ENCODE measurements around the gene LRIG1. TPM values are rescaled to one million over a fixed set of nuclear protein-coding genes. Genes with fewer than 3 reads are reported as not detected.

LRIG1 gene
- total RNA-seq, 5 donors from 2014 or later (not counting 1 experiment from before 2014, with no cell fraction given), result 33.5 to 49.8 (median 41.1) TPM

DNA sequence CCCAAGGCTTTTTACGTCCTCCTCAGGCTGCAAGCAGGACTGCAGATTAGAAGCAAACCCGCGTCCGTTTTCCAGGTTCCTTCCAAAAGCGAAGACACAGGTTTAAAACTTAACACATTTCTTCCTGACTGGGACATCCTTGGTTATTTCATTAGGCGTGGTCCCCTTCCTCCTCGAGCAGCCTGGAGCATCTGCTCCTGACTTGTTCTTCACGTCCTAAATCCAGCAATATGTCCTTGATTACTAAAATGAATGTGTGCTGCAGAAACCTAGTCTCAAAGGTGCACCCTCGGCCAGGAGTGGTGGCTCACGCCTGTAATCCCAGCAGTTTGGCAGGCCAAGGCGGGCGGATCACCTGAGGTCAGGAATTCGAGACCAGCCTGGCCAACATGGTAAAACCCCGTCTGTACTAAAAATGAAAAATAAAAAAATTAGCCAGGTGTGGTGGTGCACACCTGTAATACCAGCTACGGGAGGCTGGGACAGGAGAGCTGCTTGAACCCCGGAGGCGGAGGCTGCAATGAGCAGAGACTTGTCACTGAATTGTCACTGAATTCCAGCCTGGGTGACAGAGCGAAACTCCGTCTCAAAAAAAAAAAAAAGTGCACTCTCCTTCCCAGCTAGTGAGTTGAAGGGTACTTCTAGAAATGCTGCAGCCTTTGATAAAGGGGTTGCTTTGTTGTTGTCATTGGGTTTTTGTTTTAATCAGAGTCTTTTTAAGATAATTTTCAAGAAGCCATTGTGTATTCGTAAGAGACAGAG, 842 bp upstream of the LRIG1 start:
- peaks cover 27 to 32% of the 10 kb centered on the region in 2 experiments for H3K4me1 ChIP-seq (ENCODE audit: control insufficient read depth in 1 of 2, extremely low read depth in 1 of 2, insufficient read depth in 2 of 2, low read length in 2 of 2)
- no peak overlapping the region for H3K27ac ChIP-seq (ENCODE audit: low read length)
- Mint-ChIP-seq H3K9me3 (no peaks in the 10 kb centered on the region), H3K4me3 (peak overlapping the region; percentile 82 to 98 (median 85)), H3K36me3 (no peaks in the 10 kb centered on the region), H3K4me1 (peaks cover 56 to 62% (median 62%) of the 10 kb centered on the region in 3 donors), H3K27ac (peak overlapping the region; percentile 36 to 59), H3K27me3 (peaks cover 0 to 7% of the 10 kb centered on the region in 2 donors)
- H3K36me3 ChIP-seq (ENCODE audit: control insufficient read depth in 2 of 2, extremely low read depth in 1 of 2, insufficient read depth in 1 of 2, low read length in 1 of 2), result no peaks in the 10 kb centered on the region
- no peaks in the 10 kb centered on the region for H3K9me3 ChIP-seq
- no peak for ATAC-seq (replicated peaks in 1 of 4)
- no peaks in the 10 kb centered on the region for H3K27me3 ChIP-seq (replicated peaks in 1 of 2; ENCODE audit: control insufficient read depth in 2 of 2, extremely low read depth in 1 of 2, insufficient read depth in 2 of 2, low read length in 1 of 2)
- WGBS (ENCODE audit: insufficient coverage), result 30% methylated on average over 7 of the region's 20 CpGs
- H3K4me3 ChIP-seq (ENCODE audit: control insufficient read depth in 1 of 2, extremely low read depth in 1 of 2, low read length in 1 of 2), result peak overlapping the region; percentile 47 to 60
- ChIA-PET CTCF (no interaction called here), POLR2A (interaction anchor here in 1 of 2 donors (0.7 kb wide), 1 partner anchor 73 kb away, joined by 3 read pairs; no protein-coding TSS in a partner anchor)
- DNase-seq, result no peak

- ATAC-seq (replicated peaks in 1 of 4), result peak; percentile 6 to 21 (median 14)
- ChIA-PET CTCF (no interaction called here), POLR2A (interaction anchor here in 1 of 2 donors (1.2 kb wide), 1 partner anchor 26 kb away, joined by 3 read pairs; no protein-coding TSS in a partner anchor)
These were observed 794 bp downstream of the LRIG1 start for GRCh38 chr3:66499881-66500575.

DNA sequence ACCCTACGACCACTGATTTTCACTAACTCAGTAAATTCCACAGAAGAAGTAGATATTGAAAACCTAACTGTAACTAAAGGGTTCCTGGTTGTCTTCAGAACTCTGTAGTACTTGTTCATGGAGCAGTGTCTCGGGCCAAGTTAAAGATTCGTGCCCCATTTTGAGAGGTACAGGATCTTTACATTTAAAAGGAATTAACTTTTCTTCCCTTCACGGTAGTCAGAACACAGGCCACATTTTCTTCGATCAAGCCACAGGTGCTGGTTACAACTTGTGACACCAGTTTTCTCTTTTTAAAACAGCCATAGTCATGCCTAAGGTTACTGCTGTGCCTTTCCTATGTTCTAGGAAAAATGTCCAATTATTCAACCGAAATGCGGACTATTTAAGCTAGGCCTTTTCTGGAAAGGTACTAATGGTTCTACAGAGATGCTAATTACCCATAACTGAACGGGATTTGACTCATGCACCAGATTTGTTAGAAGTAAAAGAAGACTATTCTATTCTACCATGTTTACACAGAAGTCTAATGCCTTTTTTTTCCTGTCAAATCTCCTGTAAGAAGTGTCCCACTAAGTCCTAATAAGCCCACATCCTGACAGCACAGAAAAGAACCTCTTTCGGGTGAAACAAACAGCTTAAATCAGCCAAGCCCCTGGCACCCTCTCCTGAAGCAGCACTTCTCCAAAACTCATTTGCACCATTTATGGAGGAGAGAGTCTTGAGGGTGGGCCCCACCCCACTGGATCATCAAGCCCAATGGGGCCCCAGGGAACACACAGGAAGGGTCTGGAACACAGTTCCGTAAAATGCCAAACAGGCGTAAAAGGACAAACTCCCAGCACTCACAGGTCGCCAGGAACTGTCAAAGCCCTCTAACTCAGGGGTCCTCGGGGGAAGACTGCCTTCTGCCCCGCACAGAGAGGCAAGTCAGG, 1.9 kb downstream of the LRIG1 start:
- Histone ChIP-seq H3K27me3 (replicated peaks in 1 of 2; ENCODE audit: control insufficient read depth in 2 of 2, extremely low read depth in 1 of 2, insufficient read depth in 2 of 2, low read length in 1 of 2) (no peaks in the 10 kb centered on the region), H3K4me1 (ENCODE audit: control insufficient read depth in 1 of 2, extremely low read depth in 1 of 2, insufficient read depth in 2 of 2, low read length in 2 of 2) (peaks cover 42 to 55% of the 10 kb centered on the region in 2 experiments), H3K36me3 (ENCODE audit: control insufficient read depth in 2 of 2, extremely low read depth in 1 of 2, insufficient read depth in 1 of 2, low read length in 1 of 2) (no peaks in the 10 kb centered on the region), H3K4me3 (ENCODE audit: control insufficient read depth in 1 of 2, extremely low read depth in 1 of 2, low read length in 1 of 2) (peak overlapping the region; percentile 42 to 84), H3K9me3 (no peaks in the 10 kb centered on the region), H3K27ac (ENCODE audit: low read length) (peak overlapping the region; percentile 16)
- no peaks in the 10 kb centered on the region for H3K36me3 Mint-ChIP-seq
- H3K4me3 Mint-ChIP-seq, result peak overlapping the region; percentile 92 to 99 (median 98)
- H3K27me3 Mint-ChIP-seq, result no peaks in the 10 kb centered on the region
- ChIA-PET POLR2A (interaction anchor here in 1 of 2 donors (0.7 kb wide), 1 partner anchor 241 kb away, joined by 3 read pairs; no protein-coding TSS in a partner anchor), CTCF (interaction anchor here in 1 of 2 donors (0.7 kb wide), 1 partner anchor 25 kb away, joined by 3 read pairs; no protein-coding TSS in a partner anchor)
- no peaks in the 10 kb centered on the region for H3K9me3 Mint-ChIP-seq
- H3K4me1 Mint-ChIP-seq, result peaks cover 81 to 89% (median 88%) of the 10 kb centered on the region in 3 donors
- no peak for DNase-seq
- 54% methylated on average over 3 of the region's 14 CpGs for WGBS (ENCODE audit: insufficient coverage)
- ATAC-seq (replicated peaks in 1 of 4), result no peak
- H3K27ac Mint-ChIP-seq, result peak overlapping the region; percentile 83 to 94

More at GRCh38 chr3:66499881-66500575, 794 bp downstream of the LRIG1 start:
- H3K36me3 Mint-ChIP-seq, result no peaks in the 10 kb centered on the region
- Histone ChIP-seq H3K27ac (ENCODE audit: low read length) (no peak overlapping the region), H3K27me3 (replicated peaks in 1 of 2; ENCODE audit: control insufficient read depth in 2 of 2, extremely low read depth in 1 of 2, insufficient read depth in 2 of 2, low read length in 1 of 2) (no peaks in the 10 kb centered on the region), H3K36me3 (ENCODE audit: control insufficient read depth in 2 of 2, extremely low read depth in 1 of 2, insufficient read depth in 1 of 2, low read length in 1 of 2) (no peaks in the 10 kb centered on the region), H3K9me3 (no peaks in the 10 kb centered on the region), H3K4me3 (ENCODE audit: control insufficient read depth in 1 of 2, extremely low read depth in 1 of 2, low read length in 1 of 2) (peak overlapping the region; percentile 74 to 84), H3K4me1 (ENCODE audit: control insufficient read depth in 1 of 2, extremely low read depth in 1 of 2, insufficient read depth in 2 of 2, low read length in 2 of 2) (peaks cover 38 to 48% of the 10 kb centered on the region in 2 experiments)
- peak overlapping the region; percentile 83 to 94 for H3K27ac Mint-ChIP-seq
- H3K4me1 Mint-ChIP-seq, result peaks cover 72 to 79% (median 78%) of the 10 kb centered on the region in 3 donors
- no peaks in the 10 kb centered on the region for H3K9me3 Mint-ChIP-seq
- peak in 15 of 35 experiments; percentile 2 to 49 (median 19) for DNase-seq
- WGBS (ENCODE audit: insufficient coverage), result under 1% methylated on average over 80 of the region's 80 CpGs
- peak overlapping the region; percentile 92 to 99 (median 98) for H3K4me3 Mint-ChIP-seq
- peaks cover 0 to 5% of the 10 kb centered on the region in 2 donors for H3K27me3 Mint-ChIP-seq

DNA sequence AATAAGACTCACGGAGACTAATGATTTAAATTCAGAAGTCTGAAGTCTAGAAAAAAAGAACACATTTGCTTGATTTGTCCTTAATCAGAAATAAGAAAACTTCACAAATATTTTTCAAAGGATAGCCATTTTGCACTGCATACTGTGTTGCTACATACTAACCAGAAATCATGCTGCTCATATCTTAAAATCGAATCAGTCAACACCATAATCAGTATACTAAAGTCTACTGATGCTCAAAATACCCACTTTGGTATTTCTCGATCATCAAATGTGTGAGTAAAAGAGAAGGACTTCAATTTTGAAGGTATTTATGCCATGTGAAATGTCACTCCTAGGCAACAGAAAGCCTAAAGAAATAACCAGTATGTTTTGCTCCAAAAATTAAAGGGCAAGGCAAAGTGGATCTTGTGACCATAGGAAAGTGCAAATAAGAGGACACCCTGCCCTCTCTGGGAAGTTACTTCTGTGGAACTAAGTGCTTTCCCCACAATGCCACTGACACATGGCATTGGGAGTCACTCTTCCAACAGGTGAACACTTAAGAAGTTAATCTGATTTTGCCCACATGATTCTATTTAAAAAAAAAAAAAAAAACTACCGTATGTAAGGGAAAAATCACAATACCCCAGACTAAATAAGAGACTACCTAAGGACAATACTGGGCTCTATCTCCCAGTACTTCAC, 2.7 kb downstream of the LRIG1 start:
- ChIA-PET POLR2A (interaction anchor here in 1 of 2 donors (0.6 kb wide), 1 partner anchor 20 kb away, joined by 11 read pairs; no protein-coding TSS in a partner anchor), CTCF (interaction anchor here (0.6 to 0.7 kb wide), 3 partner anchors 32 to 221 kb away, joined by 3 to 4 read pairs (median 4); no protein-coding TSS in a partner anchor)
- Mint-ChIP-seq H3K36me3 (no peaks in the 10 kb centered on the region), H3K9me3 (no peaks in the 10 kb centered on the region), H3K27me3 (no peaks in the 10 kb centered on the region), H3K4me1 (peaks cover 81 to 92% (median 88%) of the 10 kb centered on the region in 3 donors), H3K4me3 (peak overlapping the region; percentile 92 to 99 (median 98)), H3K27ac (peak overlapping the region; percentile 83 to 94)
- ATAC-seq (replicated peaks in 1 of 4) (no peak), DNase-seq (no peak)
- no peaks in the 10 kb centered on the region for H3K27me3 ChIP-seq (replicated peaks in 1 of 2; ENCODE audit: control insufficient read depth in 2 of 2, extremely low read depth in 1 of 2, insufficient read depth in 2 of 2, low read length in 1 of 2)
- 100% methylated on average over 1 of the region's 4 CpGs for WGBS (ENCODE audit: insufficient coverage)
- peaks cover 46 to 57% of the 10 kb centered on the region in 2 experiments for H3K4me1 ChIP-seq (ENCODE audit: control insufficient read depth in 1 of 2, extremely low read depth in 1 of 2, insufficient read depth in 2 of 2, low read length in 2 of 2)
- peak overlapping the region in 1 of 2 donors; percentile 84 for H3K4me3 ChIP-seq (ENCODE audit: control insufficient read depth in 1 of 2, extremely low read depth in 1 of 2, low read length in 1 of 2)
- no peaks in the 10 kb centered on the region for H3K36me3 ChIP-seq (ENCODE audit: control insufficient read depth in 2 of 2, extremely low read depth in 1 of 2, insufficient read depth in 1 of 2, low read length in 1 of 2)
- no peaks in the 10 kb centered on the region for H3K9me3 ChIP-seq
- H3K27ac ChIP-seq (ENCODE audit: low read length), result peak overlapping the region; percentile 60

- POLR2A ChIA-PET, result interaction anchor here in 1 of 2 donors (0.5 to 0.6 kb wide), 2 partner anchors 19 to 26 kb away, joined by 3 to 11 read pairs; no protein-coding TSS in a partner anchor
- Histone ChIP-seq H3K36me3 (ENCODE audit: control insufficient read depth in 2 of 2, extremely low read depth in 1 of 2, insufficient read depth in 1 of 2, low read length in 1 of 2) (no peaks in the 10 kb centered on the region), H3K4me3 (ENCODE audit: control insufficient read depth in 1 of 2, extremely low read depth in 1 of 2, low read length in 1 of 2) (no peak overlapping the region), H3K27me3 (replicated peaks in 1 of 2; ENCODE audit: control insufficient read depth in 2 of 2, extremely low read depth in 1 of 2, insufficient read depth in 2 of 2, low read length in 1 of 2) (no peaks in the 10 kb centered on the region), H3K9me3 (no peaks in the 10 kb centered on the region), H3K4me1 (ENCODE audit: control insufficient read depth in 1 of 2, extremely low read depth in 1 of 2, insufficient read depth in 2 of 2, low read length in 2 of 2) (peaks cover 50 to 51% of the 10 kb centered on the region in 2 experiments), H3K27ac (ENCODE audit: low read length) (peak overlapping the region; percentile 60)
- CTCF ChIA-PET, result interaction anchor here (0.5 to 1.5 kb wide), 6 partner anchors 8 to 325 kb away, joined by 3 to 5 read pairs (median 4); no protein-coding TSS in a partner anchor
- Mint-ChIP-seq H3K4me1 (peaks cover 81 to 92% (median 88%) of the 10 kb centered on the region in 3 donors), H3K4me3 (peak overlapping the region; percentile 92 to 99 (median 98)), H3K36me3 (no peaks in the 10 kb centered on the region), H3K27me3 (no peaks in the 10 kb centered on the region), H3K27ac (peak overlapping the region; percentile 76 to 94), H3K9me3 (no peaks in the 10 kb centered on the region)
- ATAC-seq (replicated peaks in 1 of 4) (no peak), DNase-seq (peak in 2 of 35 experiments; percentile 10 to 49)
- no CpG with 5 or more reads among the region's 5 CpGs for WGBS (ENCODE audit: insufficient coverage)
These were observed 3.4 kb downstream of the LRIG1 start for GRCh38 chr3:66497288-66497984.

All from T-cell (primary cell).